GM12878 (cell line): Measurements from ENCODE around the gene SLC13A2. TPM values are rescaled to one million over a fixed set of nuclear protein-coding genes. Genes with fewer than 3 reads are reported as not detected.
"Not testable (repeated sequence)": the region's sequence is repeated elsewhere in the genome, so short reads cannot be mapped to it uniquely, and the experiment has no call there.

Experiments
- ATAC-seq: fragments of 200-7000 bp; cut with Tn5 transposase; 3 replicates; pipeline ENCODE4 v1.9.1; 2020; ENCODE audit warnings: mild to moderate bottlenecking, moderate library complexity
- BruUV-seq: library from RNA; stranded (reverse); fragments of 400-500 nt; replicated peaks from 2 replicates; lab custom pipeline; 2021; lab: Mats Ljungman, UMichigan
- CTCF ChIA-PET: fragments of 300-600 bp; sonication (Branson Sonifier 250); formaldehyde crosslinking; extraction: SDS; loops from one replicate; lab custom pipeline; 2021; ENCODE audit warnings: inconsistent platforms; lab: Yijun Ruan, JAX
- POLR2A ChIA-PET: fragments of 350-600 bp; formaldehyde crosslinking; extraction: SDS; loops from one replicate; lab custom pipeline; 2021; ENCODE audit warnings: inconsistent platforms; lab: Charles Lee
- RAD21 ChIA-PET: fragments of 300-600 bp; sonication (Branson Sonifier 250); formaldehyde crosslinking; loops from one replicate; lab custom pipeline; 2023; ENCODE audit warnings: antibody characterized with exemption; ENCODE audit not compliant: unreplicated experiment; lab: Charles Lee
- SMC1A ChIA-PET: fragments of 300-600 bp; sonication (Branson Sonifier 250); formaldehyde crosslinking; loops from one replicate; lab custom pipeline; 2023; ENCODE audit not compliant: unreplicated experiment, uncharacterized antibody; lab: Charles Lee
- DNase-seq: peaks from one replicate; pipeline ENCODE4 v3.0.0-alpha.2; 2011; ENCODE audit warnings: low read depth, low spot score
- FAIRE-seq: peaks from 3 replicates; lab custom pipeline; 2011; peaks lifted over from hg19 to GRCh38; lab: Jason Lieb, UNC
- H2AFZ ChIP-seq: 2 replicates; pipeline ENCODE4 v1.6.0; 2011; ENCODE audit warnings: low read depth, low read length, control low read depth; ENCODE audit not compliant: control insufficient read depth
- H3K27ac ChIP-seq: 2 replicates; pipeline ENCODE4 v1.5.1; 2011; ENCODE audit warnings: control low read depth; ENCODE audit not compliant: control insufficient read depth, insufficient read depth
- H3K27me3 ChIP-seq, 2 experiments: replicated peaks in 1 of 2; 2 replicates each; pipeline versions ENCODE4 v1.6.0 to v1.6.1; 2011; ENCODE audit warnings: low read length in 1 of 2; ENCODE audit not compliant: control insufficient read depth in 2 of 2, insufficient read depth in 2 of 2
- H3K36me3 ChIP-seq, 2 experiments: 2 replicates each; pipeline ENCODE4 v1.5.1; 2011; ENCODE audit warnings: low read length in 1 of 2; ENCODE audit not compliant: control insufficient read depth in 2 of 2, insufficient read depth in 2 of 2
- H3K4me1 ChIP-seq: 2 replicates; pipeline ENCODE4 v1.6.1; 2011; ENCODE audit warnings: mild to moderate bottlenecking, low read length, moderate library complexity, mixed read lengths; ENCODE audit not compliant: control insufficient read depth, insufficient read depth
- H3K4me2 ChIP-seq: 2 replicates; pipeline ENCODE4 v1.6.0; 2011; ENCODE audit warnings: control low read depth; ENCODE audit not compliant: control insufficient read depth, insufficient read depth
- H3K4me3 ChIP-seq: fragments of 200-600 bp; sonication (generic); 2 replicates; pipeline ENCODE4 v1.5.1; 2016
- H3K79me2 ChIP-seq: 2 replicates; pipeline ENCODE4 v1.6.0; 2011; ENCODE audit warnings: low read length; ENCODE audit not compliant: control insufficient read depth, insufficient read depth
- H3K9ac ChIP-seq: 2 replicates; pipeline ENCODE4 v1.8.0; 2011; ENCODE audit warnings: low read length, control low read depth, mixed read lengths; ENCODE audit not compliant: control insufficient read depth, insufficient read depth
- H3K9me3 ChIP-seq: replicated peaks from 3 replicates; pipeline ENCODE4 v1.5.1; 2011; ENCODE audit warnings: mild to moderate bottlenecking, low read length; ENCODE audit not compliant: control insufficient read depth, insufficient read depth
- H4K20me1 ChIP-seq: 2 replicates; pipeline ENCODE4 v1.6.0; 2011; ENCODE audit not compliant: control insufficient read depth, insufficient read depth
- JUNB ChIP-seq: IDR thresholded peaks from 2 replicates; pipeline ENCODE4 v1.6.1; 2016; ENCODE audit warnings: antibody characterized with exemption, mild to moderate bottlenecking
- NR2C2 ChIP-seq: IDR thresholded peaks from 2 replicates; pipeline ENCODE4 v1.6.1; 2011; ENCODE audit warnings: borderline replicate concordance, low read depth; ENCODE audit not compliant: control insufficient read depth, insufficient read length
- ZBTB4 ChIP-seq: fragments of 450-650 bp; formaldehyde crosslinking; IDR thresholded peaks from 2 replicates; pipeline ENCODE4 v1.4.0; 2022; ENCODE audit warnings: mild to moderate bottlenecking, moderate library complexity
- WGBS: methylation state at CpG from one replicate; pipeline ENCODE4 v1.1.6; 2016; ENCODE audit warnings: low lambda C conversion rate; ENCODE audit not compliant: insufficient replicate concordance, insufficient coverage; ENCODE audit errors: missing lambda C conversion rate; 5-methylcytosine and 5-hydroxymethylcytosine counted together
- in situ Hi-C: fragments of 300-500 bp; cut with MboI; formaldehyde crosslinking; loops from 9 replicates; pipeline ENCODE4 v1.14.3; 2018; ENCODE audit warnings: mixed read lengths
- intact Hi-C: fragments of 100-400 bp; cut with micrococcal nuclease; formaldehyde crosslinking; loops from one replicate; pipeline ENCODE4 v1.14.2; 2022; ENCODE audit not compliant: unreplicated experiment
- polyA plus RNA-seq, 11 experiments: library from polyadenylated mRNA; depleted of rRNA in 4 of 11; unstranded in 6 of 11; stranded (reverse) in 5 of 11; fragments of >200 nt; fragmentation: Nextera tagmentation in 4 of 11; fragmentation: Illumina TruSeq in 1 of 11; extraction: Ambion mirVana in 4 of 11; extraction: Trizol in 1 of 11; gene quantifications; 1 replicate in 1 of 11; 2 replicates in 10 of 11; pipeline versions ENCODE4 v1.2.1 to v1.2.3, GENCODE V29; 2011 to 2016; ENCODE audit warnings: inconsistent platforms in 2 of 11, missing spikeins in 2 of 11, low read depth in 1 of 11
- total RNA-seq, 4 experiments: library from RNA; depleted of rRNA in 3 of 4; stranded (reverse); fragments of >200 nt in 3 of 4; fragmentation: Illumina TruSeq in 1 of 4; extraction: Trizol in 1 of 4; gene quantifications; 2 replicates each; pipeline versions ENCODE4 v1.2.1 to v1.2.3, GENCODE V29; 2013 to 2021

The SLC13A2 gene
- total and polyA plus RNA-seq, 10 of the 15 experiments (the other 5 are each of a cell fraction or from before 2014, with no cell fraction given), result 0.03 to 0.13 (median 0.05) TPM; not detected in 6

- TF ChIP-seq ZBTB4 (CRISPR knock-in tag) (no peak), NR2C2 (no peak), JUNB (no peak)
These were observed 39.7 kb upstream of the SLC13A2 start (continued) for GRCh38 chr17:28433721-28434120.

DNA sequence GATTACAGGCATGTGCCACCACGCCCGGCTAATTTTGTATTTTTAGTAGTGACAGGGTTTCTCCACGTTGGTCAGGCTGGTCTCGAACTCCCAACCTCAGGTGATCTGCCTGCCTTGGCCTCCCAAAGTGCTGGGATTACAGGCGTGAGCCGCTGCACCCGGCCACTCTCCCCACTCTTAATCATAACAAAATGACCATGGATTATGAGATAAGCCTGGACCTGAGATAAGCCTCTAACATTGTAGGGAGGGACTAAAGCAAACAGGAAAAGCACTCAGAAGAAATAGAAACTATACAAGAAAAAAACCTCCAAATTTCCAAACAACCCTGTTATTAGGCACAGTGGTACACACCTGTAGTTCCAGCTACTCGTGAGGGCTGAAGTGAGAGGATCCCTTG lies 39.1 kb upstream of the SLC13A2 start:
- H4K20me1 ChIP-seq, H3K79me2 ChIP-seq, H3K9me3 ChIP-seq, CTCF ChIA-PET, H3K4me2 ChIP-seq, DNase-seq, RAD21 ChIA-PET, POLR2A ChIA-PET, H3K27ac ChIP-seq, H3K4me1 ChIP-seq, H3K9ac ChIP-seq, H3K27me3 ChIP-seq, in situ Hi-C loops, H3K36me3 ChIP-seq, H2AFZ ChIP-seq, FAIRE-seq, BruUV-seq, H3K4me3 ChIP-seq, ATAC-seq: not testable (repeated sequence)
- WGBS, result 23% methylated on average over 8 of the region's 8 CpGs
- intact Hi-C loops, result loop anchor here (10.0 kb wide), 1 partner anchor 60 kb away; the partner anchor contains the start of genes SARM1 and VTN
- SMC1A ChIA-PET, result interaction anchor here (0.8 kb wide), 1 partner anchor 113 kb away, joined by 3 read pairs; no protein-coding TSS in a partner anchor
